ENCODE results near the gene LCE6A. TPM values are rescaled to one million over a fixed set of nuclear protein-coding genes. Genes with fewer than 3 reads are reported as not detected.

The LCE6A gene
- total and polyA plus RNA-seq, 4 donors, result not detected

GRCh38 chr1:152876827-152877226 is 34.2 kb downstream of the LCE6A start:
- WGBS, result 19% methylated on average over 1 of the region's 1 CpG
- no peaks in the 10 kb centered on the region for H3K27me3 ChIP-seq (ENCODE audit: control insufficient read depth in 4 of 4, insufficient read depth in 4 of 4, low read length in 3 of 4)
- no peak overlapping the region for H3K9ac ChIP-seq (ENCODE audit: low read depth in 1 of 2, low read length in 2 of 2)
- H3K4me1 ChIP-seq (ENCODE audit: control insufficient read depth in 4 of 4, insufficient read depth in 4 of 4, low read length in 3 of 4), result peaks cover 1 to 29% (median 15%) of the 10 kb centered on the region in 4 donors
- H3K9me3 ChIP-seq (ENCODE audit: control insufficient read depth in 4 of 4, low read length in 3 of 4), result no peaks in the 10 kb centered on the region
- no peak for DNase-seq (ENCODE audit: low spot score)
- TF ChIP-seq HNF4G (IDR thresholded peaks at IDR 0.05) (no peak), TAF1 (conservative IDR thresholded peaks at IDR 0.05) (no peak), GABPA (IDR thresholded peaks at IDR 0.05 in 1 of 2, conservative IDR thresholded peaks at IDR 0.05 in 1 of 2) (no peak), ZBTB33 (IDR thresholded peaks at IDR 0.05) (no peak), EGR1 (IDR thresholded peaks at IDR 0.05; ENCODE audit: low read depth in 2 of 2) (no peak), ATF3 (IDR thresholded peaks at IDR 0.05) (no peak), RXRA (IDR thresholded peaks at IDR 0.05) (peak in 1 of 2 donors; percentile 12), HNF4A (conservative IDR thresholded peaks at IDR 0.05) (peak in 1 of 2 donors; percentile 65), NR2F2 (IDR thresholded peaks at IDR 0.05) (no peak), SP1 (IDR thresholded peaks at IDR 0.05) (no peak)
- TF ChIP-seq, protein P1, sequence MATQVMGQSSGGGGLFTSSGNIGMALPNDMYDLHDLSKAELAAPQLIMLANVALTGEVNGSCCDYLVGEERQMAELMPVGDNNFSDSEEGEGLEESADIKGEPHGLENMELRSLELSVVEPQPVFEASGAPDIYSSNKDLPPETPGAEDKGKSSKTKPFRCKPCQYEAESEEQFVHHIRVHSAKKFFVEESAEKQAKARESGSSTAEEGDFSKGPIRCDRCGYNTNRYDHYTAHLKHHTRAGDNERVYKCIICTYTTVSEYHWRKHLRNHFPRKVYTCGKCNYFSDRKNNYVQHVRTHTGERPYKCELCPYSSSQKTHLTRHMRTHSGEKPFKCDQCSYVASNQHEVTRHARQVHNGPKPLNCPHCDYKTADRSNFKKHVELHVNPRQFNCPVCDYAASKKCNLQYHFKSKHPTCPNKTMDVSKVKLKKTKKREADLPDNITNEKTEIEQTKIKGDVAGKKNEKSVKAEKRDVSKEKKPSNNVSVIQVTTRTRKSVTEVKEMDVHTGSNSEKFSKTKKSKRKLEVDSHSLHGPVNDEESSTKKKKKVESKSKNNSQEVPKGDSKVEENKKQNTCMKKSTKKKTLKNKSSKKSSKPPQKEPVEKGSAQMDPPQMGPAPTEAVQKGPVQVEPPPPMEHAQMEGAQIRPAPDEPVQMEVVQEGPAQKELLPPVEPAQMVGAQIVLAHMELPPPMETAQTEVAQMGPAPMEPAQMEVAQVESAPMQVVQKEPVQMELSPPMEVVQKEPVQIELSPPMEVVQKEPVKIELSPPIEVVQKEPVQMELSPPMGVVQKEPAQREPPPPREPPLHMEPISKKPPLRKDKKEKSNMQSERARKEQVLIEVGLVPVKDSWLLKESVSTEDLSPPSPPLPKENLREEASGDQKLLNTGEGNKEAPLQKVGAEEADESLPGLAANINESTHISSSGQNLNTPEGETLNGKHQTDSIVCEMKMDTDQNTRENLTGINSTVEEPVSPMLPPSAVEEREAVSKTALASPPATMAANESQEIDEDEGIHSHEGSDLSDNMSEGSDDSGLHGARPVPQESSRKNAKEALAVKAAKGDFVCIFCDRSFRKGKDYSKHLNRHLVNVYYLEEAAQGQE (IDR thresholded peaks at IDR 0.05), result no peak
- no peak overlapping the region for H3K4me3 ChIP-seq (ENCODE audit: low read depth in 1 of 3, low read length in 3 of 3)
- no peaks in the 10 kb centered on the region for H3K36me3 ChIP-seq (ENCODE audit: control insufficient read depth in 4 of 4, insufficient read depth in 3 of 4, low read depth in 1 of 4, low read length in 3 of 4)
- H3K27ac ChIP-seq (ENCODE audit: low read depth in 1 of 2, low read length in 2 of 2), result no peak overlapping the region

DNA sequence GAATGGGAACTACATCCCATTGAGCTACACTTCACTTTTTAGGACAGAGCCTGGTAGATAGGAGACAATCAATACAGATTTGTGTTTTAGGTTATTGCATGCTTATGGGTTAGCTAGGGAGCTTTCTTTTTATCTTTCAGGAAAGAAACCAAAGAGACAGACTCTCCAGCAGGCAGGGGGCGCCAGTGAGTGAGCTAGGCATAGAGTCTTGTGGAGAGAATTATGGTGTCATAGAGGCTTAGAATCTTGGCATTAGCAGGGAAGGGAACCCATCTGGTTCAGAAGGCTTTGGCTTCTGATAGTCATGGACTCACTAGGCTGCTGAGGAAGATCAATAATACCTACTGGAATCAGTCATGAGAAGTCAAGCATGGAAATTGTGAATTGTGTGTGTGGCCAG is 35.4 kb downstream of the LCE6A start, which contains the start of gene SMCP:
SMCP (plus strand) TSS at position 281 of the 400 bp plus-strand sequence. CDS start 6,101 bp downstream, outside the sequence.
- WGBS, result 35% methylated on average over 1 of the region's 1 CpG
- H3K36me3 ChIP-seq (ENCODE audit: control insufficient read depth in 4 of 4, insufficient read depth in 3 of 4, low read depth in 1 of 4, low read length in 3 of 4), result no peaks in the 10 kb centered on the region
- no peaks in the 10 kb centered on the region for H3K27me3 ChIP-seq (ENCODE audit: control insufficient read depth in 4 of 4, insufficient read depth in 4 of 4, low read length in 3 of 4)
- H3K9ac ChIP-seq (ENCODE audit: low read depth in 1 of 2, low read length in 2 of 2), result no peak within 1 kb of the TSS
- H3K9me3 ChIP-seq (ENCODE audit: control insufficient read depth in 4 of 4, low read length in 3 of 4), result no peaks in the 10 kb centered on the region
- no peak within 1 kb of the TSS for H3K4me3 ChIP-seq (ENCODE audit: low read depth in 1 of 3, low read length in 3 of 3)
- no peak for TF ChIP-seq JUND (IDR thresholded peaks at IDR 0.05)
- TF ChIP-seq, protein P1 (IDR thresholded peaks at IDR 0.05), result no peak
- TF ChIP-seq SP1 (IDR thresholded peaks at IDR 0.05), result no peak
- no peak for TF ChIP-seq RXRA (IDR thresholded peaks at IDR 0.05)
- no peak for TF ChIP-seq ATF3 (IDR thresholded peaks at IDR 0.05)
- no peak for TF ChIP-seq HNF4G (IDR thresholded peaks at IDR 0.05)
- no peak for TF ChIP-seq NR2F2 (IDR thresholded peaks at IDR 0.05)
- TF ChIP-seq HNF4A (conservative IDR thresholded peaks at IDR 0.05), result no peak
- TF ChIP-seq FOXA2 (IDR thresholded peaks at IDR 0.05), result no peak
- no peak for TF ChIP-seq EGR1 (IDR thresholded peaks at IDR 0.05; ENCODE audit: low read depth in 2 of 2)
- no peak for DNase-seq (ENCODE audit: low spot score)
- H3K4me1 ChIP-seq (ENCODE audit: control insufficient read depth in 4 of 4, insufficient read depth in 4 of 4, low read length in 3 of 4), result peaks cover 1 to 29% (median 15%) of the 10 kb centered on the region in 4 donors
- no peak within 1 kb of the TSS for H3K27ac ChIP-seq (ENCODE audit: low read depth in 1 of 2, low read length in 2 of 2)

All from liver (tissue), 9 donors.